HG03354 (cell line): ENCODE measurements around the gene FADS2.

ENCODE experiments used
- ATAC-seq: cut with Tn5 transposase; IDR thresholded peaks from one replicate; pipeline ENCODE4 v1.9.1; 2021; ENCODE audit warnings: mild to moderate bottlenecking; ENCODE audit not compliant: unreplicated experiment, poor library complexity, severe bottlenecking

The FADS2 gene

GRCh38 chr11:61912991-61913698 is 85.0 kb downstream of the FADS2 start:
- no peak for ATAC-seq

GRCh38 chr11:61913699-61914395 is 85.7 kb downstream of the FADS2 start:
- no peak for ATAC-seq

GRCh38 chr11:61914471-61915171 is 86.5 kb downstream of the FADS2 start:
- no peak for ATAC-seq

DNA sequence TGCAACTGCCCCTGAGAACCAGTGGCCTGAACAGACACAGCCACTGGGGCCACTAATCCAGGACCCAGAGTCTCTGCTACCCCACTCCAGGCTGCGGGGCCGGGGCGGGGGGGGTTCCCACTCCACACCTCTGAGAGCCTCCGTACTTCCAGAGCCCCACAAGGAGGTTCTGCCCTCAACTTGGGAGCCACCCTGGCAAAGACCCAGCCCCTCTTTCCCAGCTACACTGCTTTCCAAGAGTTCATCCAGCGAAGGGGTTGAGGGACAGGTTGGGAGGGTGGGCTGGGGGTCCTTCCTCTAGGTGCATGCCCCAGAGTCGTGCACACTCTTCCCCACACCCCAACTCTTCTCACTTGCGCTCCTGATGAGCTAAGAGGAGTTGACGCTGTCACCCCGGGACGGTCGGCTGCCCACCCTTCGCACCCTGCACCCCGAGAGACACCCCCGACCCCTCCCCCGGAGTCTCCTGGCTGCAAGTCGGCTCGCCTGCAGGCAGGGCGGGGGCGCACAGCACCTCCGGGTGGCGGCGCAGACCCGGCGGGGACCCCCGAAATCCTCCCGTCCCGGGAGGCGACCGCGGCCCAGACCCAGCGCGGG is 88.7 kb downstream of the FADS2 start:
- ATAC-seq, result no peak
